Cardiac atrium fibroblast (primary cell): ENCODE results near the gene HFE. TPM values are rescaled to one million over a fixed set of nuclear protein-coding genes. Genes with fewer than 3 reads are reported as not detected.

Experiments
- total RNA-seq: library from RNA; depleted of rRNA; stranded (reverse); fragments of >200 nt; gene quantifications from 2 replicates; pipeline ENCODE4 v1.2.3, GENCODE V29; 2015

Gene HFE, protein sequence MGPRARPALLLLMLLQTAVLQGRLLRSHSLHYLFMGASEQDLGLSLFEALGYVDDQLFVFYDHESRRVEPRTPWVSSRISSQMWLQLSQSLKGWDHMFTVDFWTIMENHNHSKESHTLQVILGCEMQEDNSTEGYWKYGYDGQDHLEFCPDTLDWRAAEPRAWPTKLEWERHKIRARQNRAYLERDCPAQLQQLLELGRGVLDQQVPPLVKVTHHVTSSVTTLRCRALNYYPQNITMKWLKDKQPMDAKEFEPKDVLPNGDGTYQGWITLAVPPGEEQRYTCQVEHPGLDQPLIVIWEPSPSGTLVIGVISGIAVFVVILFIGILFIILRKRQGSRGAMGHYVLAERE
- total RNA-seq, result 6.5 and 19.0 TPM in 2 replicates

DNA sequence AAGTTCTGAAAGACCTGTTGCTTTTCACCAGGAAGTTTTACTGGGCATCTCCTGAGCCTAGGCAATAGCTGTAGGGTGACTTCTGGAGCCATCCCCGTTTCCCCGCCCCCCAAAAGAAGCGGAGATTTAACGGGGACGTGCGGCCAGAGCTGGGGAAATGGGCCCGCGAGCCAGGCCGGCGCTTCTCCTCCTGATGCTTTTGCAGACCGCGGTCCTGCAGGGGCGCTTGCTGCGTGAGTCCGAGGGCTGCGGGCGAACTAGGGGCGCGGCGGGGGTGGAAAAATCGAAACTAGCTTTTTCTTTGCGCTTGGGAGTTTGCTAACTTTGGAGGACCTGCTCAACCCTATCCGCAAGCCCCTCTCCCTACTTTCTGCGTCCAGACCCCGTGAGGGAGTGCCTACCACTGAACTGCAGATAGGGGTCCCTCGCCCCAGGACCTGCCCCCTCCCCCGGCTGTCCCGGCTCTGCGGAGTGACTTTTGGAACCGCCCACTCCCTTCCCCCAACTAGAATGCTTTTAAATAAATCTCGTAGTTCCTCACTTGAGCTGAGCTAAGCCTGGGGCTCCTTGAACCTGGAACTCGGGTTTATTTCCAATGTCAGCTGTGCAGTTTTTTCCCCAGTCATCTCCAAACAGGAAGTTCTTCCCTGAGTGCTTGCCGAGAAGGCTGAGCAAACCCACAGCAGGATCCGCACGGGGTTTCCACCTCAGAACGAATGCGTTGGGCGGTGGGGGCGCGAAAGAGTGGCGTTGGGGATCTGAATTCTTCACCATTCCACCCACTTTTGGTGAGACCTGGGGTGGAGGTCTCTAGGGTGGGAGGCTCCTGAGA is at the start of gene HFE:
Gene HFE (plus strand): TSS at position 146 of the 832 bp plus-strand sequence. CDS start 12 bp downstream, at position 158.

Other genes with a start within 250 kb of the HFE start
- gene SLC17A3, start 213.2 kb upstream of the HFE start, total RNA-seq, result not detected in 2 replicates
- not detected in 2 replicates for gene SLC17A2, start 156.7 kb upstream of the HFE start, total RNA-seq
- gene TRIM38, start 124.6 kb upstream of the HFE start, total RNA-seq, result 7.0 and 9.2 TPM in 2 replicates